ENCODE data around the gene SLC6A4.

The SLC6A4 gene

GRCh38 chr17:30267625-30268024, 32.1 kb upstream of the SLC6A4 start:
- no peak overlapping the region for H3K27ac ChIP-seq
- TF ChIP-seq CTCF (conservative IDR thresholded peaks at IDR 0.05) (no peak), ZFX (IDR thresholded peaks at IDR 0.05) (no peak)

GRCh38 chr17:30263552-30264333, 28.2 kb upstream of the SLC6A4 start:
- TF ChIP-seq CTCF (conservative IDR thresholded peaks at IDR 0.05) (no peak), ZFX (IDR thresholded peaks at IDR 0.05) (no peak)
- H3K27ac ChIP-seq: no peak overlapping the region; the same call in 1 of the 2 replicates

- no peak for TF ChIP-seq CTCF (conservative IDR thresholded peaks at IDR 0.05)
- no peak for TF ChIP-seq ZFX (IDR thresholded peaks at IDR 0.05)
- H3K27ac ChIP-seq: no peak overlapping the region
Observed at GRCh38 chr17:30256756-30257506, 21.4 kb upstream of the SLC6A4 start.

GRCh38 chr17:30254150-30254549, 18.7 kb upstream of the SLC6A4 start:
- no peak overlapping the region for H3K27ac ChIP-seq
- TF ChIP-seq CTCF (conservative IDR thresholded peaks at IDR 0.05): no peak
- no peak for TF ChIP-seq ZFX (IDR thresholded peaks at IDR 0.05)

GRCh38 chr17:30253312-30253711, 17.8 kb upstream of the SLC6A4 start:
- TF ChIP-seq ZFX (IDR thresholded peaks at IDR 0.05) (no peak), CTCF (conservative IDR thresholded peaks at IDR 0.05) (no peak)

GRCh38 chr17:30251931-30252330, 16.4 kb upstream of the SLC6A4 start:
- TF ChIP-seq CTCF (conservative IDR thresholded peaks at IDR 0.05): no peak
- no peak for TF ChIP-seq ZFX (IDR thresholded peaks at IDR 0.05)
- no peak overlapping the region for H3K27ac ChIP-seq

More at GRCh38 chr17:30253312-30253711, 17.8 kb upstream of the SLC6A4 start:
- H3K27ac ChIP-seq: no peak overlapping the region

GRCh38 chr17:30249460-30249859, 14.0 kb upstream of the SLC6A4 start:
- TF ChIP-seq CTCF (conservative IDR thresholded peaks at IDR 0.05): no peak
- no peak for TF ChIP-seq ZFX (IDR thresholded peaks at IDR 0.05)
- no peak overlapping the region for H3K27ac ChIP-seq

Data from C4-2B (cell line).